ENCODE measurements around the gene RHOXF2. TPM values are rescaled to one million over a fixed set of nuclear protein-coding genes. Genes with fewer than 3 reads are reported as not detected.
"Not testable (repeated sequence)": the region's sequence is repeated elsewhere in the genome, so short reads cannot be mapped to it uniquely, and the experiment has no call there.

Gene RHOXF2
- total RNA-seq, 3 donors from 2014 or later (not counting 1 experiment from before 2014, with no cell fraction given), result not detected

- H3K9me3 ChIP-seq (ENCODE audit: control insufficient read depth, insufficient read depth, low read length), result no peaks in the 10 kb centered on the region
- intact Hi-C loops (cut with micrococcal nuclease), result no loop called here
- no peaks in the 10 kb centered on the region for H3K27me3 ChIP-seq (ENCODE audit: control insufficient read depth, insufficient read depth, low read length)
- Mint-ChIP-seq H3K36me3 (no peaks in the 10 kb centered on the region), H3K4me3 (no peak overlapping the region), H3K4me1 (peaks cover 0 to 4% of the 10 kb centered on the region in 2 donors), H3K27me3 (ENCODE audit: low read depth in 2 of 2) (no peaks in the 10 kb centered on the region), H3K9me3 (no peaks in the 10 kb centered on the region), H3K27ac (no peak overlapping the region)
- DNase-seq (no peak), ATAC-seq (no peak)
- 96% methylated on average over 12 of the region's 12 CpGs for WGBS (ENCODE audit: insufficient coverage)
- no peak overlapping the region for H3K27ac ChIP-seq (ENCODE audit: low read length)
- no peak overlapping the region for H3K4me3 ChIP-seq (ENCODE audit: low read length)
- no peaks in the 10 kb centered on the region for H3K36me3 ChIP-seq (ENCODE audit: control insufficient read depth, insufficient read depth, low read length)
- no peaks in the 10 kb centered on the region for H3K4me1 ChIP-seq (ENCODE audit: control insufficient read depth, insufficient read depth, low read length)
- TF ChIP-seq, protein P1, sequence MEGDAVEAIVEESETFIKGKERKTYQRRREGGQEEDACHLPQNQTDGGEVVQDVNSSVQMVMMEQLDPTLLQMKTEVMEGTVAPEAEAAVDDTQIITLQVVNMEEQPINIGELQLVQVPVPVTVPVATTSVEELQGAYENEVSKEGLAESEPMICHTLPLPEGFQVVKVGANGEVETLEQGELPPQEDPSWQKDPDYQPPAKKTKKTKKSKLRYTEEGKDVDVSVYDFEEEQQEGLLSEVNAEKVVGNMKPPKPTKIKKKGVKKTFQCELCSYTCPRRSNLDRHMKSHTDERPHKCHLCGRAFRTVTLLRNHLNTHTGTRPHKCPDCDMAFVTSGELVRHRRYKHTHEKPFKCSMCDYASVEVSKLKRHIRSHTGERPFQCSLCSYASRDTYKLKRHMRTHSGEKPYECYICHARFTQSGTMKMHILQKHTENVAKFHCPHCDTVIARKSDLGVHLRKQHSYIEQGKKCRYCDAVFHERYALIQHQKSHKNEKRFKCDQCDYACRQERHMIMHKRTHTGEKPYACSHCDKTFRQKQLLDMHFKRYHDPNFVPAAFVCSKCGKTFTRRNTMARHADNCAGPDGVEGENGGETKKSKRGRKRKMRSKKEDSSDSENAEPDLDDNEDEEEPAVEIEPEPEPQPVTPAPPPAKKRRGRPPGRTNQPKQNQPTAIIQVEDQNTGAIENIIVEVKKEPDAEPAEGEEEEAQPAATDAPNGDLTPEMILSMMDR (IDR thresholded peaks at IDR 0.05), result no peak
Observed at GRCh38 chrX:120120223-120120622, 38.2 kb upstream of the RHOXF2 start.

DNA sequence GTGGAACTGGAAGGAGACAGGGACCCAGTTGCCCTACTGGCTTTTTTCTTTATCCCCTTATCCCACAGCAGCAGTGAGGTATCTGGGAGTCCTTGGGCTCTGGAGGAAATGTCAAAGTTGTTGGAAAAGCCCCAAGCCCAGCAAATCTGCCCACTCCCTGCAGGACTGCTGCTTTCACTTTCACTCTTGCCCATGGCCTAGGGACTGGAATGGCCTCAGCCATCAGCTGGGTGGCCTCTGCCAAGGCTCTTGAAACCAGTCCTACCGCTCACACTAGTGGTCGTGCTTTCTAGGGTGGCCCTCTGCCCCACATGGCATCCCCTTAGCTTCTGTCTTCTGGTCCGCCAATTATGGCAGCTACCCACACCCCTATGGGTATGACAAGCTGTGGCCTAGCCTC, 33.0 kb upstream of the RHOXF2 start:
- H3K36me3 Mint-ChIP-seq, result no peaks in the 10 kb centered on the region
- TF ChIP-seq, protein P1 (IDR thresholded peaks at IDR 0.05), result no peak

DNA sequence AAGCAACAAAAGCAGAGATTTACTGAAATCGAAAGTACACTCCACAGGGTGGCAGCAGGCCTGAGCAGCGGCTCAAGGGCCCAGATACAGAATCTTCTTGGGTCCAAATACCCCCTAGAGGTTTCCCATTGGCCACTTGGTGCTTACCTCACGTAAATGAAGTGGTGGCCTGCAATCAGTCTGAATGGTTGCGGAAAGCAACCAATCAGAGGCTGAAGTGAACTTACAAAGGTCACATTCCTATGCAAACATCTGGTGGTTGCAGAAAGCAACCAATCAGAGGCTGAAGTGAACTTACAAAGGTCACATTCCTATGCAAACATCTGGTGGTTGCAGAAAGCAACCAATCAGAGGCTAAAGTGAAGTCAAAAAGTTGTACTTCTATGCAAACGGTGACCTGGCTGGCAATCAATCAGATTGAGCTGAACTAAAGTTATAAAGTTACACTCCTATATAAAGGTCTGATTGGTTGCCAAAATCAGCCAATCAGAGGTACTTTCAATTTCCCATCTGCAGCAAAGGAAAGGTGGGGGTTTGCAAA, 30.0 kb upstream of the RHOXF2 start:
- not testable (repeated sequence) for H3K9me3 Mint-ChIP-seq, ATAC-seq
- WGBS (ENCODE audit: insufficient coverage), result 99% methylated on average over 5 of the region's 5 CpGs

More for the DNA sequence above, 33.0 kb upstream of the RHOXF2 start:
- Histone ChIP-seq H3K4me3 (ENCODE audit: low read length) (no peak overlapping the region), H3K27ac (ENCODE audit: low read length) (no peak overlapping the region), H3K9me3 (ENCODE audit: control insufficient read depth, insufficient read depth, low read length) (no peaks in the 10 kb centered on the region), H3K27me3 (ENCODE audit: control insufficient read depth, insufficient read depth, low read length) (no peaks in the 10 kb centered on the region), H3K36me3 (ENCODE audit: control insufficient read depth, insufficient read depth, low read length) (no peaks in the 10 kb centered on the region), H3K4me1 (ENCODE audit: control insufficient read depth, insufficient read depth, low read length) (no peaks in the 10 kb centered on the region)
- no peak for ATAC-seq
- Mint-ChIP-seq H3K9me3 (no peaks in the 10 kb centered on the region), H3K4me3 (no peak overlapping the region), H3K27me3 (ENCODE audit: low read depth in 2 of 2) (no peaks in the 10 kb centered on the region), H3K27ac (no peak overlapping the region), H3K4me1 (peaks cover 5 to 7% of the 10 kb centered on the region in 2 donors)
- intact Hi-C loops (cut with micrococcal nuclease), result no loop called here
- 100% methylated on average over 2 of the region's 3 CpGs for WGBS (ENCODE audit: insufficient coverage)
- DNase-seq, result no peak

DNA sequence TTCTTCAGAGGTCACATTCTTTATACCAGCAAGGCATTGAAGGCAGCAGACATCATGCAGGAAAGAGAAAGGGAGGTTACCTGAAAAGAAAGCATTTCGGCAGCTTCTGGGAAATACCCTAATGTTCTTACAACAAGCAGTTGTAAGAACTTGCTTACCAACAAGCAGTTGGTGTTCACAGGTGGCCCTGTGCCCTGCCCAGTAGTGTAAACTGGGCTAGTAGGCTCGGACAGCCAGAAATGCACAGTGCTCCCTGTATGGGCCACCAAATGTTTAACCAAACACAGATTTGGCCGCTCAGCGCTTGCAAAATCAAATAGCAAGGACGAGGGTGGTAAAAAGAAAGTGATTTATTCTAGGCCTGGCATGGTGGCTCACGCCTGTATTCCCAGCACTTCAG, 22.3 kb upstream of the RHOXF2 start:
- peaks cover 8% of the 10 kb centered on the region in 2 donors for H3K4me1 Mint-ChIP-seq
- no peaks in the 10 kb centered on the region for H3K9me3 ChIP-seq (ENCODE audit: control insufficient read depth, insufficient read depth, low read length)
- ATAC-seq (no peak), DNase-seq (no peak)
- TF ChIP-seq, protein P1 (IDR thresholded peaks at IDR 0.05), result no peak
- 83% methylated on average over 6 of the region's 6 CpGs for WGBS (ENCODE audit: insufficient coverage)
- H3K27ac ChIP-seq (ENCODE audit: low read length), result no peak overlapping the region
- H3K9me3 Mint-ChIP-seq, result no peaks in the 10 kb centered on the region
- H3K27me3 Mint-ChIP-seq (ENCODE audit: low read depth in 2 of 2), result no peaks in the 10 kb centered on the region
- H3K27ac Mint-ChIP-seq, result no peak overlapping the region
- no peak overlapping the region for H3K4me3 Mint-ChIP-seq
- H3K4me3 ChIP-seq (ENCODE audit: low read length), result no peak overlapping the region
- H3K4me1 ChIP-seq (ENCODE audit: control insufficient read depth, insufficient read depth, low read length), result no peaks in the 10 kb centered on the region
- H3K27me3 ChIP-seq (ENCODE audit: control insufficient read depth, insufficient read depth, low read length), result no peaks in the 10 kb centered on the region
- no peaks in the 10 kb centered on the region for H3K36me3 ChIP-seq (ENCODE audit: control insufficient read depth, insufficient read depth, low read length)
- no peaks in the 10 kb centered on the region for H3K36me3 Mint-ChIP-seq
- intact Hi-C loops (cut with micrococcal nuclease), result no loop called here

More for the DNA sequence above, 30.0 kb upstream of the RHOXF2 start:
- H3K4me1 Mint-ChIP-seq; H3K36me3 ChIP-seq (ENCODE audit: control insufficient read depth, insufficient read depth, low read length); H3K27me3 ChIP-seq (ENCODE audit: control insufficient read depth, insufficient read depth, low read length); H3K4me3 Mint-ChIP-seq; H3K4me3 ChIP-seq (ENCODE audit: low read length); H3K27ac ChIP-seq (ENCODE audit: low read length); H3K27ac Mint-ChIP-seq; H3K27me3 Mint-ChIP-seq (ENCODE audit: low read depth in 2 of 2); H3K36me3 Mint-ChIP-seq; intact Hi-C loops (cut with micrococcal nuclease); DNase-seq; H3K4me1 ChIP-seq (ENCODE audit: control insufficient read depth, insufficient read depth, low read length); H3K9me3 ChIP-seq (ENCODE audit: control insufficient read depth, insufficient read depth, low read length): not testable (repeated sequence)

Data from natural killer cell (primary cell).